DOHH2 (cell line): Measurements from ENCODE around the gene ZBTB33.

Experiments
- EZH2phosphoT487 ChIP-seq: fragments of 200-600 bp; sonication (generic); IDR thresholded peaks from 2 replicates; pipeline ENCODE4 v1.6.1; 2017; ENCODE audit warnings: borderline replicate concordance, mild to moderate bottlenecking, antibody characterized with exemption, low read length, moderate library complexity, mixed read lengths
- TF ChIP-seq, protein P1 (sequence below): fragments of 200-600 bp; sonication (generic); IDR thresholded peaks from one replicate; pipeline ENCODE4 v1.5.1; 2014; ENCODE audit warnings: antibody characterized with exemption, mild to moderate bottlenecking, low read depth, low read length; ENCODE audit not compliant: poor library complexity, severe bottlenecking

DNA sequence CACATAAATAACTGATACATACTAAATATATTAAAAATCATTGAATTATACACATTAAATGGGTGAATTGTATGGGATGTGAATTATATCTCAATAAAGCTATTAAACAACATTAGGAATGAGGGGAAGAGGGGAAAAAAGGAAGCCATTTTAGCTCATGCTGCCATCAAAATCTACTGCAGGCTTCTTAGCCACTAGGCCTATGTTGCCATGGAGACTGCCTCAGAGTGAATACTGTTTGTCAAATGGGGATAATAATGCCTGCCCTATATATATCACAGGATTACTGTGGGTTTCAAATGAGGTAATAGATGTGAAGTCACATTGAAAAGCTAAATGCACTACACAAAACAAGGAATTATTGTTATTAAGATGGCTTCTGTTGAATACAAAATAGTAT, 39.5 kb downstream of the ZBTB33 start:
- TF ChIP-seq, protein P1, sequence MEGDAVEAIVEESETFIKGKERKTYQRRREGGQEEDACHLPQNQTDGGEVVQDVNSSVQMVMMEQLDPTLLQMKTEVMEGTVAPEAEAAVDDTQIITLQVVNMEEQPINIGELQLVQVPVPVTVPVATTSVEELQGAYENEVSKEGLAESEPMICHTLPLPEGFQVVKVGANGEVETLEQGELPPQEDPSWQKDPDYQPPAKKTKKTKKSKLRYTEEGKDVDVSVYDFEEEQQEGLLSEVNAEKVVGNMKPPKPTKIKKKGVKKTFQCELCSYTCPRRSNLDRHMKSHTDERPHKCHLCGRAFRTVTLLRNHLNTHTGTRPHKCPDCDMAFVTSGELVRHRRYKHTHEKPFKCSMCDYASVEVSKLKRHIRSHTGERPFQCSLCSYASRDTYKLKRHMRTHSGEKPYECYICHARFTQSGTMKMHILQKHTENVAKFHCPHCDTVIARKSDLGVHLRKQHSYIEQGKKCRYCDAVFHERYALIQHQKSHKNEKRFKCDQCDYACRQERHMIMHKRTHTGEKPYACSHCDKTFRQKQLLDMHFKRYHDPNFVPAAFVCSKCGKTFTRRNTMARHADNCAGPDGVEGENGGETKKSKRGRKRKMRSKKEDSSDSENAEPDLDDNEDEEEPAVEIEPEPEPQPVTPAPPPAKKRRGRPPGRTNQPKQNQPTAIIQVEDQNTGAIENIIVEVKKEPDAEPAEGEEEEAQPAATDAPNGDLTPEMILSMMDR: no peak
- no peak for TF ChIP-seq EZH2phosphoT487
